Smooth muscle cell (in vitro differentiated cells): ENCODE measurements around the gene ZNF70. TPM values are rescaled to one million over a fixed set of nuclear protein-coding genes. Genes with fewer than 3 reads are reported as not detected.

Experiments used
- DNase-seq: peaks from one replicate; lab custom pipeline; 2025; ENCODE audit not compliant: unreplicated experiment; lab: John Stamatoyannopoulos, UW
- H2AFZ ChIP-seq: fragments of 200-600 bp; sonication (generic); 2 replicates; pipeline ENCODE4 v1.6.0; 2016; ENCODE audit warnings: antibody characterized with exemption, low read depth, mild to moderate bottlenecking
- H3F3A ChIP-seq: fragments of 200-600 bp; sonication (generic); 2 replicates; pipeline ENCODE4 v1.6.0; 2017; ENCODE audit warnings: antibody characterized with exemption, low read depth
- H3K27ac ChIP-seq: fragments of 200-600 bp; sonication (generic); 2 replicates; pipeline ENCODE4 v1.5.1; 2016; ENCODE audit warnings: low read depth, mild to moderate bottlenecking
- H3K27me3 ChIP-seq: fragments of 200-600 bp; sonication (generic); 2 replicates; pipeline ENCODE4 v1.6.1; 2016; ENCODE audit warnings: low read depth, mild to moderate bottlenecking
- H3K36me3 ChIP-seq: fragments of 200-600 bp; sonication (generic); 2 replicates; pipeline ENCODE4 v1.5.1; 2016; ENCODE audit warnings: low read depth
- H3K4me1 ChIP-seq: fragments of 200-600 bp; sonication (generic); 2 replicates; pipeline ENCODE4 v1.5.1; 2016; ENCODE audit warnings: low read depth
- H3K4me2 ChIP-seq: fragments of 200-600 bp; sonication (generic); 2 replicates; pipeline ENCODE4 v1.6.0; 2016; ENCODE audit warnings: mild to moderate bottlenecking
- H3K4me3 ChIP-seq: fragments of 200-600 bp; sonication (generic); 2 replicates; pipeline ENCODE4 v1.5.1; 2016; ENCODE audit warnings: mild to moderate bottlenecking
- H3K79me2 ChIP-seq: fragments of 200-600 bp; sonication (generic); 2 replicates; pipeline ENCODE4 v1.6.0; 2016; ENCODE audit warnings: low read depth, mild to moderate bottlenecking
- H3K9ac ChIP-seq: fragments of 200-600 bp; sonication (generic); 2 replicates; pipeline ENCODE4 v1.6.0; 2016; ENCODE audit warnings: low read depth
- H3K9me3 ChIP-seq: fragments of 200-600 bp; sonication (generic); replicated peaks from 2 replicates; pipeline ENCODE4 v1.5.1; 2016; ENCODE audit warnings: low read depth
- H4K20me1 ChIP-seq: fragments of 200-600 bp; sonication (generic); 2 replicates; pipeline ENCODE4 v1.6.0; 2016; ENCODE audit warnings: low read depth
- WGBS: methylation state at CpG from one replicate; pipeline ENCODE4 v1.1.7; 2016; ENCODE audit warnings: low lambda C conversion rate; 5-methylcytosine and 5-hydroxymethylcytosine counted together
- polyA plus RNA-seq: library from polyadenylated mRNA; unstranded; fragments of >200 nt; fragmentation: Nextera tagmentation; extraction: Ambion mirVana; gene quantifications from 2 replicates; pipeline ENCODE4 v1.2.1, GENCODE V29; 2016
- total RNA-seq: library from RNA; depleted of rRNA; stranded (reverse); fragments of >200 nt; gene quantifications from 2 replicates; pipeline ENCODE4 v1.2.3, GENCODE V29; 2014
- TF ChIP-seq, protein P1 (sequence below): fragments of 200-600 bp; sonication (generic); IDR thresholded peaks from 2 replicates; pipeline ENCODE4 v1.5.1; 2017; ENCODE audit warnings: borderline replicate concordance, mild to moderate bottlenecking, antibody characterized with exemption; ENCODE audit not compliant: insufficient read depth, poor library complexity, severe bottlenecking

ZNF70 gene
- total and polyA plus RNA-seq, 2 experiments from 2014 or later = 2.4 to 6.9 TPM

DNA sequence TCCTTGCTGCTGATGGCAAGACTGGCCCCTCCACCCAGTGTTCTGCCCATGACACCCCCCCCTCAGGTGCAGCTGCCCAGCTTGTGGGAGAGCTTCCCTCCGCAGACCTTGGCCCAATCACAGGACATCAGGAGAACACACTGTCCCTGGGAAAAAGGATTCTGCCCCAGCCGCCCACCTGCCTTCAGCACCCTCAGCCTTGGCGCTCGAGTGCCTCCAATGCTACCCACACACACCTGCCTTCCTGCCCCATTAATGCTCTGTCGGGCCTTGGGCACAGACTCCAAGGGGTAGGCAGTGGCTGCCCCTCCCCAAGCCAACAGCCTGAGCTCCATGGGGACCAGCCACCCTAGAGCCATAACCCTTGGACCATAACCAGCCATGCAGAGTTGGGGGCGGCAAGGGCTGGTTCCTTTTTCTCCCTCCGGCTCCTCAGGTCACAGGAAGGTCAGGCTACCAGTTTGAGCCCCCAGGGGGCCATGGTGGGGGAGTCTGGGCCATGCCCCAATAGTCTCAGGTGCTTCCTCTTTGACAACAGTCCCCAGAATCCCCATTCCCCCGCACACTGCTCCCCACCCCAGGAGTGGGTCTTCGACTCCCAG is 1.3 kb upstream of the ZNF70 start:
- WGBS = 97% methylated on average over 9 of the region's 9 CpGs
- H3K36me3 ChIP-seq = no peaks in the 10 kb centered on the region
- H2AFZ ChIP-seq = no peak overlapping the region
- no peak for DNase-seq
- H3K9ac ChIP-seq = no peak overlapping the region
- TF ChIP-seq, protein P1, sequence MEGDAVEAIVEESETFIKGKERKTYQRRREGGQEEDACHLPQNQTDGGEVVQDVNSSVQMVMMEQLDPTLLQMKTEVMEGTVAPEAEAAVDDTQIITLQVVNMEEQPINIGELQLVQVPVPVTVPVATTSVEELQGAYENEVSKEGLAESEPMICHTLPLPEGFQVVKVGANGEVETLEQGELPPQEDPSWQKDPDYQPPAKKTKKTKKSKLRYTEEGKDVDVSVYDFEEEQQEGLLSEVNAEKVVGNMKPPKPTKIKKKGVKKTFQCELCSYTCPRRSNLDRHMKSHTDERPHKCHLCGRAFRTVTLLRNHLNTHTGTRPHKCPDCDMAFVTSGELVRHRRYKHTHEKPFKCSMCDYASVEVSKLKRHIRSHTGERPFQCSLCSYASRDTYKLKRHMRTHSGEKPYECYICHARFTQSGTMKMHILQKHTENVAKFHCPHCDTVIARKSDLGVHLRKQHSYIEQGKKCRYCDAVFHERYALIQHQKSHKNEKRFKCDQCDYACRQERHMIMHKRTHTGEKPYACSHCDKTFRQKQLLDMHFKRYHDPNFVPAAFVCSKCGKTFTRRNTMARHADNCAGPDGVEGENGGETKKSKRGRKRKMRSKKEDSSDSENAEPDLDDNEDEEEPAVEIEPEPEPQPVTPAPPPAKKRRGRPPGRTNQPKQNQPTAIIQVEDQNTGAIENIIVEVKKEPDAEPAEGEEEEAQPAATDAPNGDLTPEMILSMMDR = no peak
- no peaks in the 10 kb centered on the region for H3F3A ChIP-seq
- H3K4me2 ChIP-seq = no peak overlapping the region
- H3K27ac ChIP-seq = no peak overlapping the region
- H3K9me3 ChIP-seq = no peaks in the 10 kb centered on the region
- H3K79me2 ChIP-seq = peaks cover 33% of the 10 kb centered on the region
- no peaks in the 10 kb centered on the region for H3K27me3 ChIP-seq
- H3K4me1 ChIP-seq = peaks cover 11% of the 10 kb centered on the region
- peaks cover 10% of the 10 kb centered on the region for H4K20me1 ChIP-seq
- H3K4me3 ChIP-seq = no peak overlapping the region

DNA sequence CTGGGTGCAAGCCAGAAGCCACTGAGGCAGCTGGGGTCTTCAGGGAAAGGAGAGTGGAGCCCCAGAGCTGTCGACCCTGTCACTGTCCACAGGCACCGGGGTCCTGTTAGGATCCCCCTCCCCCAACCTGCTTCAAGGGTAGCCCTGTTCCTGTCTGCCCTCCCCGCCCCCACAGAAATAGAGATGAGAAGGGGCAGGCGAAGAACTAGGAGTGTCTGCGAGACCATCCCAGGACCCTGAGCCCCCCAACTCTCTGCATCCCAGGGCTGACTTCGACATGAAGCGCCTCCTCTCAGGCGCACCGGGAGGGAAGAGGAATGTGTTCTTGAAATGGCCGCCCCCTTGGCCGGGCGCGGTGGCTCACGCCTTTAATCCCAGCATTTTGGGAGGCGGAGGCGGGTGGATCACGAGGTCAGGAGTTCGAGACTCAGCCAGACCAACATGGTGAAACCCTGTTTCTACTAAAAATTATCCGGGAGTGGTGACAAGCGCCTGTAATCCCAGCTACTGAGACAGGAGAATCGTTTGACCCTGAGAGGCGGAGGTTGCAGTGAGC is 607 bp upstream of the ZNF70 start:
- Histone ChIP-seq H3K9ac (peak overlapping the region; percentile 83), H3K27ac (peak overlapping the region; percentile 90), H4K20me1 (peaks cover 17% of the 10 kb centered on the region), H2AFZ (peak overlapping the region; percentile 93), H3K79me2 (peaks cover 38% of the 10 kb centered on the region), H3K4me1 (peaks cover 11% of the 10 kb centered on the region), H3K27me3 (no peaks in the 10 kb centered on the region), H3K9me3 (no peaks in the 10 kb centered on the region), H3K4me3 (peak overlapping the region; percentile 94), H3K36me3 (no peaks in the 10 kb centered on the region), H3K4me2 (peak overlapping the region; percentile 98), H3F3A (no peaks in the 10 kb centered on the region)
- TF ChIP-seq, protein P1 = no peak
- DNase-seq = no peak
- WGBS = 24% methylated on average over 21 of the region's 22 CpGs

DNA sequence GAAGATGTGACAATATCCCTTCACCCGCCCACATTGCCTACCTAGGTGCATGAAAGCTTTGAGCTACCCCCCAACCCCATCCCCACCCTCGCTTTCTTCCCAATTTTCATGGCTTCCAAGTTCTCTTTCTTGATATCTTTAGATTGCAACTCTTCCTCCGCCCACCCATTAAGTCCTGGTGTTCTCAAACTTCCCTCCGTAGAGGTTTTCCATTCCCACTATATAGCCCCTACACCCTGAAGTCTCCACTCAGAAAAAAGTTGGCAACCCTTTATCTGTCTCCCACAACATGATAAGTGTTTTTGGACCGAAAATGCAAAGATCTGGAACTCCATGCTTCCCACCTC is 572 bp downstream of the ZNF70 start:
- peaks cover 11% of the 10 kb centered on the region for H3K4me1 ChIP-seq
- H3K27me3 ChIP-seq = no peaks in the 10 kb centered on the region
- peak overlapping the region; percentile 56 for H3K9ac ChIP-seq
- no peaks in the 10 kb centered on the region for H3K36me3 ChIP-seq
- H3K79me2 ChIP-seq = peaks cover 38% of the 10 kb centered on the region
- H2AFZ ChIP-seq = peak overlapping the region; percentile 94
- peaks cover 25% of the 10 kb centered on the region for H4K20me1 ChIP-seq
- peak overlapping the region; percentile 94 for H3K4me3 ChIP-seq
- DNase-seq = no peak
- TF ChIP-seq, protein P1 = no peak
- H3F3A ChIP-seq = no peaks in the 10 kb centered on the region
- H3K9me3 ChIP-seq = no peaks in the 10 kb centered on the region
- peak overlapping the region; percentile 98 for H3K4me2 ChIP-seq
- H3K27ac ChIP-seq = peak overlapping the region; percentile 63
- 44% methylated on average over 5 of the region's 5 CpGs for WGBS

DNA sequence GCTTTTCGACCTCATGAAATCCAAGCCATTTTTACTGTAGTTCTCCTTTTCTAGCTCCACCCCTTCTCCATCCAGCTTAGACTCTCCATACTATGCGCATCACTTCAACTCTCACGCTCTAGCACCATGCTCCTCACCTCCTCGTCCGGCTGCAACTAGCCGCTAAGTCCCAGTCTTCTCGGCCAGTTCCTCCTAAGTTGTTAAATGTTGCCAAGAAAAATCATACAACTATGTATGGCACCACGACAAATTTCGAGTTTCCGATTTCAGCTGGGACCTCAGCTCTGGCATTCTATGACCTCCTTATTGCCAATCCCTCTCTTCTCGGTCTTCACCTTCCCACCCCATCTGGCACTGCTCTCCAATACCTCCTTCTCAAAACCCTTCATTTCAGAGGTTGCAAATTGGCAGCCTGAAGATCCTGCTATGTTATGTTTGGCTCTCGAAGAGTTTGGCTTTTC is 1.0 kb downstream of the ZNF70 start:
- Histone ChIP-seq H4K20me1 (peaks cover 25% of the 10 kb centered on the region), H3K4me3 (peak overlapping the region; percentile 94), H3K27me3 (no peaks in the 10 kb centered on the region), H3K9me3 (no peaks in the 10 kb centered on the region), H3K27ac (no peak overlapping the region), H3K36me3 (no peaks in the 10 kb centered on the region), H2AFZ (no peak overlapping the region), H3K9ac (peak overlapping the region; percentile 56), H3K4me2 (peak overlapping the region; percentile 98), H3K79me2 (peaks cover 38% of the 10 kb centered on the region), H3K4me1 (peaks cover 11% of the 10 kb centered on the region), H3F3A (no peaks in the 10 kb centered on the region)
- WGBS = 90% methylated on average over 12 of the region's 12 CpGs
- TF ChIP-seq, protein P1 = no peak
- DNase-seq = no peak
